ENCODE results near the gene SLC8A2.

DNA sequence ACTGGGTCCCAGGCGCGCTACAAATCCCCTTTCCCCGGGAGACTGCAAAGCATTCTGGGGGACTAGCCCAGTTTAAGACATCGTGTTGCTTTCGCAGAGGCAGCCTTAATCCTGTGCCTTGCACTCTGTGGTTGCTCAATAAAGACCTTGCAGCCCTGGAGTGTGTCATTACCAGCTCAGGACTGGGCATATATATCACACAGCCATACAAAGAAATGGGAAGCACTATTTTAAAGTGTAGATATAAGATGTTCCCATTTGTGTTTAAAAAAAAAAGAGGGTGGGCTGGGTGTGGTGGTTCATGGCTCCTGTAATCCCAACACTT, 32.1 kb upstream of the SLC8A2 start:
- TF ChIP-seq POLR2A (IDR thresholded peaks at IDR 0.05) (no peak), POLR2AphosphoS5 (IDR thresholded peaks at IDR 0.05) (no peak), EP300 (IDR thresholded peaks at IDR 0.05; ENCODE audit: low read depth) (no peak)
- TF ChIP-seq, protein P1, sequence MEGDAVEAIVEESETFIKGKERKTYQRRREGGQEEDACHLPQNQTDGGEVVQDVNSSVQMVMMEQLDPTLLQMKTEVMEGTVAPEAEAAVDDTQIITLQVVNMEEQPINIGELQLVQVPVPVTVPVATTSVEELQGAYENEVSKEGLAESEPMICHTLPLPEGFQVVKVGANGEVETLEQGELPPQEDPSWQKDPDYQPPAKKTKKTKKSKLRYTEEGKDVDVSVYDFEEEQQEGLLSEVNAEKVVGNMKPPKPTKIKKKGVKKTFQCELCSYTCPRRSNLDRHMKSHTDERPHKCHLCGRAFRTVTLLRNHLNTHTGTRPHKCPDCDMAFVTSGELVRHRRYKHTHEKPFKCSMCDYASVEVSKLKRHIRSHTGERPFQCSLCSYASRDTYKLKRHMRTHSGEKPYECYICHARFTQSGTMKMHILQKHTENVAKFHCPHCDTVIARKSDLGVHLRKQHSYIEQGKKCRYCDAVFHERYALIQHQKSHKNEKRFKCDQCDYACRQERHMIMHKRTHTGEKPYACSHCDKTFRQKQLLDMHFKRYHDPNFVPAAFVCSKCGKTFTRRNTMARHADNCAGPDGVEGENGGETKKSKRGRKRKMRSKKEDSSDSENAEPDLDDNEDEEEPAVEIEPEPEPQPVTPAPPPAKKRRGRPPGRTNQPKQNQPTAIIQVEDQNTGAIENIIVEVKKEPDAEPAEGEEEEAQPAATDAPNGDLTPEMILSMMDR (IDR thresholded peaks at IDR 0.05), result no peak

Measured in transverse colon (tissue), 4 donors.